ENCODE results near the gene LRRC4. TPM values are rescaled to one million over a fixed set of nuclear protein-coding genes. Genes with fewer than 3 reads are reported as not detected.

The LRRC4 gene
- total and polyA plus RNA-seq, 11 donors: 0.89 to 6.8 (median 3.9) TPM

DNA sequence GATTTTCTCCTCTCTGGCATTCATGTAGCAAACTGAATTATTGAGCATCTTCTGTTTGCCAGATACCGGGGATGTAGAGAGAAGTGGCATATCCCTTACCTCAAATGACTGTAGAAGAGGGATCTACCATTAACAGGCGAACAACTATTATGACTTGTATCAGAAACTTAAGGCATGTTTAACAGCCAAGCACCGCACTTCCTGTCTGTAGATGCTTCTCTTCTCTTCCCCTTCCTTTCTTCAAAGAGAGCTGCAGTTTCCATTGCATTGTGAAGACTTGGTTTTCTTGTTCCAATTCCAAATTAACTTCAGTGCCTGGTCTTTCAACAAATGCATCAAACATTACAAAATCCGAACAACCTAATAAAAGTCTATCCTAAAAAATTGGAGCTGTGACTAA lies 49.3 kb downstream of the LRRC4 start:
- ATAC-seq (no peak), DNase-seq (no peak)
- peaks cover 0 to 14% (median 0%) of the 10 kb centered on the region in 12 donors for H3K9me3 ChIP-seq
- no peak overlapping the region for H3K27ac ChIP-seq
- no peaks in the 10 kb centered on the region for H3K36me3 ChIP-seq
- intact Hi-C loops (cut with DNase I): no loop called here
- WGBS, 4 donors: 96 to 98% (median 96%) methylated on average over 4 of the region's 4 CpGs
- no peaks in the 10 kb centered on the region for H3K27me3 ChIP-seq
- no peak overlapping the region for H3K4me3 ChIP-seq
- H3K4me1 ChIP-seq: peaks cover 0 to 22% (median 9%) of the 10 kb centered on the region in 12 donors
- no peak for TF ChIP-seq POLR2A (IDR thresholded peaks at IDR 0.05)
- TF ChIP-seq, protein P1, sequence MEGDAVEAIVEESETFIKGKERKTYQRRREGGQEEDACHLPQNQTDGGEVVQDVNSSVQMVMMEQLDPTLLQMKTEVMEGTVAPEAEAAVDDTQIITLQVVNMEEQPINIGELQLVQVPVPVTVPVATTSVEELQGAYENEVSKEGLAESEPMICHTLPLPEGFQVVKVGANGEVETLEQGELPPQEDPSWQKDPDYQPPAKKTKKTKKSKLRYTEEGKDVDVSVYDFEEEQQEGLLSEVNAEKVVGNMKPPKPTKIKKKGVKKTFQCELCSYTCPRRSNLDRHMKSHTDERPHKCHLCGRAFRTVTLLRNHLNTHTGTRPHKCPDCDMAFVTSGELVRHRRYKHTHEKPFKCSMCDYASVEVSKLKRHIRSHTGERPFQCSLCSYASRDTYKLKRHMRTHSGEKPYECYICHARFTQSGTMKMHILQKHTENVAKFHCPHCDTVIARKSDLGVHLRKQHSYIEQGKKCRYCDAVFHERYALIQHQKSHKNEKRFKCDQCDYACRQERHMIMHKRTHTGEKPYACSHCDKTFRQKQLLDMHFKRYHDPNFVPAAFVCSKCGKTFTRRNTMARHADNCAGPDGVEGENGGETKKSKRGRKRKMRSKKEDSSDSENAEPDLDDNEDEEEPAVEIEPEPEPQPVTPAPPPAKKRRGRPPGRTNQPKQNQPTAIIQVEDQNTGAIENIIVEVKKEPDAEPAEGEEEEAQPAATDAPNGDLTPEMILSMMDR (IDR thresholded peaks at IDR 0.05): no peak

GRCh38 chr7:127980901-127981300 lies 50.3 kb downstream of the LRRC4 start:
- ATAC-seq: no peak
- intact Hi-C loops (cut with DNase I): no loop called here

GRCh38 chr7:127979728-127980126 lies 51.5 kb downstream of the LRRC4 start:
- no peak for TF ChIP-seq POLR2A (IDR thresholded peaks at IDR 0.05)
- TF ChIP-seq, protein P1 (IDR thresholded peaks at IDR 0.05): no peak
- H3K27me3 ChIP-seq: no peaks in the 10 kb centered on the region
- H3K36me3 ChIP-seq: no peaks in the 10 kb centered on the region
- ATAC-seq (no peak), DNase-seq (no peak)
- no peak overlapping the region for H3K27ac ChIP-seq
- peaks cover 0 to 14% (median 0%) of the 10 kb centered on the region in 12 donors for H3K9me3 ChIP-seq
- intact Hi-C loops (cut with DNase I): no loop called here
- peaks cover 0 to 14% (median 4%) of the 10 kb centered on the region in 12 donors for H3K4me1 ChIP-seq
- no peak overlapping the region for H3K4me3 ChIP-seq

More at GRCh38 chr7:127980901-127981300, 50.3 kb downstream of the LRRC4 start:
- H3K4me1 ChIP-seq: peaks cover 0 to 12% (median 4%) of the 10 kb centered on the region in 12 donors
- no peak for DNase-seq
- no peak overlapping the region for H3K27ac ChIP-seq
- no peaks in the 10 kb centered on the region for H3K36me3 ChIP-seq
- H3K9me3 ChIP-seq: peaks cover 0 to 14% (median 0%) of the 10 kb centered on the region in 12 donors
- no peak overlapping the region for H3K4me3 ChIP-seq
- no peaks in the 10 kb centered on the region for H3K27me3 ChIP-seq
- TF ChIP-seq POLR2A (IDR thresholded peaks at IDR 0.05): no peak
- TF ChIP-seq, protein P1 (IDR thresholded peaks at IDR 0.05): no peak
- 82 to 93% (median 88%) methylated on average over 1 of the region's 1 CpG for WGBS, 4 donors

- Histone ChIP-seq H3K4me1 (peaks cover 0 to 14% (median 4%) of the 10 kb centered on the region in 12 donors), H3K27ac (no peak overlapping the region), H3K36me3 (no peaks in the 10 kb centered on the region), H3K27me3 (no peaks in the 10 kb centered on the region), H3K9me3 (peaks cover 0 to 14% (median 0%) of the 10 kb centered on the region in 12 donors), H3K4me3 (no peak overlapping the region)
- no peak for ATAC-seq
- intact Hi-C loops (cut with DNase I): no loop called here
- 96 to 98% (median 97%) methylated on average over 9 of the region's 9 CpGs for WGBS, 4 donors
- TF ChIP-seq, protein P1 (IDR thresholded peaks at IDR 0.05): no peak
- no peak for TF ChIP-seq POLR2A (IDR thresholded peaks at IDR 0.05)
- DNase-seq: no peak
Measured at GRCh38 chr7:127979113-127979727, 52.0 kb downstream of the LRRC4 start.
